Keratinocyte (primary cell): ENCODE results near the gene TXLNB. TPM values are rescaled to one million over a fixed set of nuclear protein-coding genes. Genes with fewer than 3 reads are reported as not detected.

Experiments
- DNase-seq: peaks from one replicate; pipeline ENCODE4 v3.0.0-alpha.2; 2011; ENCODE audit warnings: low read depth, missing footprints, low spot score
- FAIRE-seq: peaks from 2 replicates; lab custom pipeline; 2011; peaks lifted over from hg19 to GRCh38; lab: Jason Lieb, UNC
- H2AFZ ChIP-seq: 2 replicates; pipeline ENCODE4 v1.6.0; 2012; ENCODE audit warnings: low read length, control low read depth, inconsistent platforms; ENCODE audit not compliant: control insufficient read depth
- H3K27ac ChIP-seq: 2 replicates; pipeline ENCODE4 v1.5.1; 2011; ENCODE audit warnings: low read length; ENCODE audit not compliant: control insufficient read depth, insufficient read depth
- H3K27me3 ChIP-seq: 3 replicates; pipeline ENCODE4 v1.6.0; 2011; ENCODE audit warnings: low read length; ENCODE audit not compliant: control insufficient read depth, insufficient read depth; ENCODE audit errors: extremely low read depth
- H3K36me3 ChIP-seq, 2 experiments: 2 replicates in 1 of 2; 3 replicates in 1 of 2; pipeline ENCODE4 v1.5.1; 2011; ENCODE audit warnings: low read length in 2 of 2, mild to moderate bottlenecking in 1 of 2; ENCODE audit not compliant: control insufficient read depth in 2 of 2, insufficient read depth in 2 of 2; ENCODE audit errors: extremely low read depth in 1 of 2
- H3K4me1 ChIP-seq: 3 replicates; pipeline ENCODE4 v1.5.1; 2011; ENCODE audit warnings: low read length; ENCODE audit not compliant: control insufficient read depth, insufficient read depth; ENCODE audit errors: extremely low read depth
- H3K4me2 ChIP-seq: 3 replicates; pipeline ENCODE4 v1.6.0; 2011; ENCODE audit warnings: low read depth, low read length; ENCODE audit not compliant: control insufficient read depth, insufficient read depth; ENCODE audit errors: extremely low read depth
- H3K4me3 ChIP-seq, 3 experiments: fragments of 200-600 bp in 1 of 3; sonication (generic) in 1 of 3; 2 replicates in 2 of 3; 3 replicates in 1 of 3; pipeline ENCODE4 v1.5.1; 2011 to 2016; ENCODE audit warnings: low read length in 3 of 3, mild to moderate bottlenecking in 3 of 3, control low read depth in 2 of 3, inconsistent platforms in 1 of 3, low read depth in 1 of 3, mixed read lengths in 1 of 3, mixed run types in 1 of 3, moderate library complexity in 1 of 3; ENCODE audit not compliant: control insufficient read depth in 2 of 3, insufficient read depth in 2 of 3; ENCODE audit errors: extremely low read depth in 1 of 3
- H3K79me2 ChIP-seq: 2 replicates; pipeline ENCODE4 v1.6.0; 2012; ENCODE audit warnings: low read length; ENCODE audit not compliant: control insufficient read depth, insufficient read depth
- H3K9ac ChIP-seq: 3 replicates; pipeline ENCODE4 v1.6.0; 2011; ENCODE audit warnings: low read length; ENCODE audit not compliant: control insufficient read depth, insufficient read depth; ENCODE audit errors: extremely low read depth
- H3K9me1 ChIP-seq: 3 replicates; pipeline ENCODE4 v1.6.0; 2011; ENCODE audit warnings: low read length; ENCODE audit not compliant: control insufficient read depth, insufficient read depth; ENCODE audit errors: extremely low read depth
- H3K9me3 ChIP-seq: 2 replicates; pipeline ENCODE4 v1.5.1; 2012; ENCODE audit warnings: low read depth, low read length; ENCODE audit not compliant: control insufficient read depth
- H4K20me1 ChIP-seq: 3 replicates; pipeline ENCODE4 v1.6.0; 2011; ENCODE audit warnings: low read length; ENCODE audit not compliant: control insufficient read depth, insufficient read depth; ENCODE audit errors: extremely low read depth
- EZH2 ChIP-seq: IDR thresholded peaks from one replicate; pipeline ENCODE4 v1.6.1; 2012; ENCODE audit warnings: inconsistent platforms, mild to moderate bottlenecking, low read length, moderate library complexity
- dilution Hi-C: fragments of 300-500 bp; cut with MboI; formaldehyde crosslinking; loops from one replicate; pipeline ENCODE4 v1.7.0; 2020; ENCODE audit warnings: low sequenced_read_pairs; ENCODE audit not compliant: extremely low pct_ligation_motif_present
- polyA plus RNA-seq, 5 experiments: library from polyadenylated mRNA; depleted of rRNA in 3 of 5; stranded (reverse) in 3 of 5; stranded (forward) in 1 of 5; unstranded in 1 of 5; fragments of >200 nt; gene quantifications; 1 replicate in 1 of 5; 2 replicates in 3 of 5; 3 replicates in 1 of 5; pipeline versions ENCODE4 v1.2.1 to v1.2.3, GENCODE V29; 2011 to 2012; ENCODE audit warnings: missing spikeins in 2 of 5, low read depth in 1 of 5, low replicate concordance in 1 of 5
- TF ChIP-seq, protein P1 (sequence below), 3 experiments: IDR thresholded peaks in 1 of 3; conservative IDR thresholded peaks in 1 of 3; optimal IDR thresholded peaks in 1 of 3; 2 replicates in 2 of 3; 3 replicates in 1 of 3; pipeline versions ENCODE3 to v1.5.1; 2011; ENCODE audit warnings: low read length in 3 of 3, mild to moderate bottlenecking in 3 of 3, moderate library complexity in 2 of 3, control low read depth in 1 of 3, inconsistent platforms in 1 of 3; ENCODE audit not compliant: insufficient read depth in 2 of 3; ENCODE audit errors: extremely low read depth in 1 of 3

The TXLNB gene
- polyA plus RNA-seq, 1 donor (not counting 4 experiments of a cell fraction or from before 2014, with no cell fraction given): 0.03 TPM

DNA sequence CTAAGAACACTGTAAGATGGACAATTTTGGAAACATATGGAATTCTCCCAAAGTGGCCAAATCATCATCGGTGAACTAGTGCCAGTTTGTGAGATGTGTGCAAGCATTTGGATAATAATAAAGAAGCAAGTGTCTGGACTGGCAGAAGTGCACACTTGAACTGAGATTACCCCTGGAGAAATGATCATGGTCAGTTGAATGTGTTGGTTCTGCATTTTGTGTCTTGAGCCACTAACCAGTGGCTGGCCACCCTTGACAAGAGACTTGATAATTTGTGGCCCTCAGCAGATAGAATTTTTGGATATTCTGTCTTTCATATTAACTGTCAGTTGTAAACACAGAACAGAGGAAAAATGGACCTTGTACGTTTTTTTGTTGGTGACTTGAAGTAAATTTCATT is 45.2 kb upstream of the TXLNB start:
- Histone ChIP-seq H3K4me1 (peaks cover 25% of the 10 kb centered on the region), H3K36me3 (no peaks in the 10 kb centered on the region), H4K20me1 (no peaks in the 10 kb centered on the region), H3K9ac (no peak overlapping the region), H3K27ac (peak overlapping the region; percentile 97), H3K9me3 (no peaks in the 10 kb centered on the region), H2AFZ (peak overlapping the region; percentile 70), H3K79me2 (no peaks in the 10 kb centered on the region), H3K27me3 (no peaks in the 10 kb centered on the region), H3K4me3 (no peak overlapping the region), H3K4me2 (peak overlapping the region; percentile 36), H3K9me1 (no peaks in the 10 kb centered on the region)
- no peak for DNase-seq
- FAIRE-seq: no peak
- dilution Hi-C loops: no loop called here
- TF ChIP-seq EZH2: no peak
- TF ChIP-seq, protein P1, sequence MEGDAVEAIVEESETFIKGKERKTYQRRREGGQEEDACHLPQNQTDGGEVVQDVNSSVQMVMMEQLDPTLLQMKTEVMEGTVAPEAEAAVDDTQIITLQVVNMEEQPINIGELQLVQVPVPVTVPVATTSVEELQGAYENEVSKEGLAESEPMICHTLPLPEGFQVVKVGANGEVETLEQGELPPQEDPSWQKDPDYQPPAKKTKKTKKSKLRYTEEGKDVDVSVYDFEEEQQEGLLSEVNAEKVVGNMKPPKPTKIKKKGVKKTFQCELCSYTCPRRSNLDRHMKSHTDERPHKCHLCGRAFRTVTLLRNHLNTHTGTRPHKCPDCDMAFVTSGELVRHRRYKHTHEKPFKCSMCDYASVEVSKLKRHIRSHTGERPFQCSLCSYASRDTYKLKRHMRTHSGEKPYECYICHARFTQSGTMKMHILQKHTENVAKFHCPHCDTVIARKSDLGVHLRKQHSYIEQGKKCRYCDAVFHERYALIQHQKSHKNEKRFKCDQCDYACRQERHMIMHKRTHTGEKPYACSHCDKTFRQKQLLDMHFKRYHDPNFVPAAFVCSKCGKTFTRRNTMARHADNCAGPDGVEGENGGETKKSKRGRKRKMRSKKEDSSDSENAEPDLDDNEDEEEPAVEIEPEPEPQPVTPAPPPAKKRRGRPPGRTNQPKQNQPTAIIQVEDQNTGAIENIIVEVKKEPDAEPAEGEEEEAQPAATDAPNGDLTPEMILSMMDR (optimal IDR thresholded peaks at IDR 0.05 in 1 of 3, IDR thresholded peaks at IDR 0.05 in 1 of 3, conservative IDR thresholded peaks at IDR 0.05 in 1 of 3; ENCODE audit: extremely low read depth in 1 of 3, insufficient read depth in 2 of 3, low read length in 3 of 3): no peak

DNA sequence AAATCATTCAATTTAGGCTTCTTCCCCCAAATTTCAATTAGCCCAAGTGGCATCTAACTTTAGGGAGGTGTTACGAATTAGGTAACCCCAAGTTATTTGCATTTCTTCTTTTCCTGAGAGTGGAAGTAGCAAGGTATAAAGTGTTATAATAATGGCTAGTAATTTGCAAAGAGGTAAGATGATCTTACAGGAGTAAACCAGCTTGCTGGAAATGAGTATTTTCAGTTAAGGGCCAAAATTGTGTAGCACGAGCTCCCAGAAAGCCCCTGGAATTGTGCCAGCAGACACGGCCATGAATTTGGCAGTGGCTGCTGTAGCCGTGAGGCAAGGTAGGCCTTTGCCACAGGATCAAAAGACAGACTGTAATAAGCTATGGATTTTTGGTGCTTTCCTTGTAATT is 44.7 kb upstream of the TXLNB start:
- Histone ChIP-seq H3K9ac (peak overlapping the region; percentile 10), H3K27me3 (no peaks in the 10 kb centered on the region), H3K4me3 (no peak overlapping the region), H3K27ac (peak overlapping the region; percentile 97), H3K9me1 (no peaks in the 10 kb centered on the region), H3K9me3 (no peaks in the 10 kb centered on the region), H3K4me2 (peak overlapping the region; percentile 36), H3K36me3 (no peaks in the 10 kb centered on the region), H4K20me1 (no peaks in the 10 kb centered on the region), H3K79me2 (no peaks in the 10 kb centered on the region), H2AFZ (peak overlapping the region; percentile 70), H3K4me1 (peaks cover 25% of the 10 kb centered on the region)
- no peak for TF ChIP-seq EZH2
- TF ChIP-seq, protein P1 (optimal IDR thresholded peaks at IDR 0.05 in 1 of 3, IDR thresholded peaks at IDR 0.05 in 1 of 3, conservative IDR thresholded peaks at IDR 0.05 in 1 of 3; ENCODE audit: extremely low read depth in 1 of 3, insufficient read depth in 2 of 3, low read length in 3 of 3): no peak
- dilution Hi-C loops: no loop called here
- DNase-seq: no peak
- FAIRE-seq: no peak
